Measurements from ENCODE around the gene CEP164. TPM values are rescaled to one million over a fixed set of nuclear protein-coding genes. Genes with fewer than 3 reads are reported as not detected.
A peak's percentile ranks its signal among the peaks of the same experiment; 100 is the strongest.

The CEP164 gene
- total and polyA plus RNA-seq, 5 experiments from 2014 or later = 11.3 to 45.4 (median 15.6) TPM

- no peak for DNase-seq
- no peak for ATAC-seq
- H3K27ac Mint-ChIP-seq = no peak overlapping the region
- H3K27me3 Mint-ChIP-seq = no peaks in the 10 kb centered on the region
- peaks cover 11 to 19% (median 15%) of the 10 kb centered on the region in 4 donors for H3K4me1 Mint-ChIP-seq
- POLR2A ChIA-PET = interaction anchor here (0.7 kb wide), 1 partner anchor 22 kb away, joined by 4 read pairs; no protein-coding TSS in a partner anchor
- H3K9me3 Mint-ChIP-seq = no peaks in the 10 kb centered on the region
- no peak overlapping the region for H3K4me3 Mint-ChIP-seq
- peaks cover 0 to 54% (median 16%) of the 10 kb centered on the region in 3 donors for H3K36me3 Mint-ChIP-seq
These were observed 7.2 kb downstream of the CEP164 start for GRCh38 chr11:117334896-117335295.

- DNase-seq (no peak), ATAC-seq (no peak)
- no peaks in the 10 kb centered on the region for H3K27me3 Mint-ChIP-seq
- peaks cover 0 to 59% (median 19%) of the 10 kb centered on the region in 3 donors for H3K36me3 Mint-ChIP-seq
- POLR2A ChIA-PET = no interaction called here
- H3K9me3 Mint-ChIP-seq = no peaks in the 10 kb centered on the region
- H3K4me1 Mint-ChIP-seq = peaks cover 7 to 16% (median 12%) of the 10 kb centered on the region in 4 donors
- no peak overlapping the region for H3K27ac Mint-ChIP-seq
- H3K4me3 Mint-ChIP-seq = no peak overlapping the region
These were observed 7.7 kb downstream of the CEP164 start for GRCh38 chr11:117335399-117335798.

GRCh38 chr11:117337076-117337475 is 9.4 kb downstream of the CEP164 start:
- Mint-ChIP-seq H3K9me3 (no peaks in the 10 kb centered on the region), H3K36me3 (peaks cover 0 to 73% (median 21%) of the 10 kb centered on the region in 3 donors), H3K27ac (no peak overlapping the region), H3K4me1 (peaks cover 2 to 13% (median 10%) of the 10 kb centered on the region in 4 donors), H3K27me3 (no peaks in the 10 kb centered on the region), H3K4me3 (no peak overlapping the region)
- ATAC-seq (no peak), DNase-seq (no peak)
- POLR2A ChIA-PET = no interaction called here

- DNase-seq = no peak
- peak overlapping the region in 2 of 10 donors; percentile 3 to 14 for H3K27ac Mint-ChIP-seq
- POLR2A ChIA-PET = no interaction called here
- peaks cover 0 to 2% (median under 1%) of the 10 kb centered on the region in 4 donors for H3K4me1 Mint-ChIP-seq
- H3K27me3 Mint-ChIP-seq = no peaks in the 10 kb centered on the region
- no peaks in the 10 kb centered on the region for H3K9me3 Mint-ChIP-seq
- peaks cover 0 to 83% (median 32%) of the 10 kb centered on the region in 3 donors for H3K36me3 Mint-ChIP-seq
- H3K4me3 Mint-ChIP-seq = no peak overlapping the region
- no peak for ATAC-seq
These were observed 17.4 kb downstream of the CEP164 start for GRCh38 chr11:117345039-117345438.

GRCh38 chr11:117354550-117354949 is 26.9 kb downstream of the CEP164 start:
- POLR2A ChIA-PET = no interaction called here
- no peaks in the 10 kb centered on the region for H3K9me3 Mint-ChIP-seq
- H3K27ac Mint-ChIP-seq = peak overlapping the region in 1 of 10 donors; percentile 36
- ATAC-seq (no peak), DNase-seq (no peak)
- H3K36me3 Mint-ChIP-seq = peaks cover 7 to 73% (median 28%) of the 10 kb centered on the region in 3 donors
- H3K4me3 Mint-ChIP-seq = no peak overlapping the region
- H3K4me1 Mint-ChIP-seq = peaks cover 0 to 4% (median 0%) of the 10 kb centered on the region in 4 donors
- H3K27me3 Mint-ChIP-seq = no peaks in the 10 kb centered on the region

- no peaks in the 10 kb centered on the region for H3K9me3 Mint-ChIP-seq
- H3K27me3 Mint-ChIP-seq = no peaks in the 10 kb centered on the region
- H3K4me1 Mint-ChIP-seq = peaks cover 0 to 4% (median 0%) of the 10 kb centered on the region in 4 donors
- ATAC-seq (no peak), DNase-seq (no peak)
- H3K27ac Mint-ChIP-seq = peak overlapping the region in 1 of 10 donors; percentile 47
- POLR2A ChIA-PET = no interaction called here
- peaks cover 7 to 72% (median 31%) of the 10 kb centered on the region in 3 donors for H3K36me3 Mint-ChIP-seq
- H3K4me3 Mint-ChIP-seq = no peak overlapping the region
These were observed 28.7 kb downstream of the CEP164 start for GRCh38 chr11:117356126-117356890.

- no peaks in the 10 kb centered on the region for H3K27me3 Mint-ChIP-seq
- peaks cover 14 to 82% (median 48%) of the 10 kb centered on the region in 3 donors for H3K36me3 Mint-ChIP-seq
- H3K4me1 Mint-ChIP-seq = no peaks in the 10 kb centered on the region
- ATAC-seq (no peak), DNase-seq (no peak)
- H3K4me3 Mint-ChIP-seq = no peak overlapping the region
- no peaks in the 10 kb centered on the region for H3K9me3 Mint-ChIP-seq
- H3K27ac Mint-ChIP-seq = no peak overlapping the region
- POLR2A ChIA-PET = no interaction called here
These were observed 33.8 kb downstream of the CEP164 start for GRCh38 chr11:117361432-117361831.

- ATAC-seq (no peak), DNase-seq (no peak)
- Mint-ChIP-seq H3K27ac (no peak overlapping the region), H3K36me3 (peaks cover 14 to 85% (median 39%) of the 10 kb centered on the region in 3 donors), H3K27me3 (no peaks in the 10 kb centered on the region), H3K4me3 (no peak overlapping the region), H3K4me1 (peaks cover 0 to 2% (median 0%) of the 10 kb centered on the region in 4 donors), H3K9me3 (no peaks in the 10 kb centered on the region)
- POLR2A ChIA-PET = no interaction called here
These were observed 38.6 kb downstream of the CEP164 start for GRCh38 chr11:117366248-117366647.

GRCh38 chr11:117366875-117367274 is 39.2 kb downstream of the CEP164 start:
- Mint-ChIP-seq H3K4me3 (no peak overlapping the region), H3K27me3 (no peaks in the 10 kb centered on the region), H3K36me3 (peaks cover 9 to 85% (median 37%) of the 10 kb centered on the region in 3 donors), H3K4me1 (peaks cover 0 to 2% (median 0%) of the 10 kb centered on the region in 4 donors), H3K9me3 (no peaks in the 10 kb centered on the region), H3K27ac (peak overlapping the region in 1 of 10 donors; percentile 71)
- DNase-seq (no peak), ATAC-seq (no peak)
- POLR2A ChIA-PET = no interaction called here

- no peak overlapping the region for H3K4me3 Mint-ChIP-seq
- H3K27me3 Mint-ChIP-seq = no peaks in the 10 kb centered on the region
- POLR2A ChIA-PET = no interaction called here
- DNase-seq (no peak), ATAC-seq (no peak)
- no peaks in the 10 kb centered on the region for H3K9me3 Mint-ChIP-seq
- H3K4me1 Mint-ChIP-seq = peaks cover 0 to 2% (median under 1%) of the 10 kb centered on the region in 4 donors
- H3K36me3 Mint-ChIP-seq = peaks cover 0 to 85% (median 30%) of the 10 kb centered on the region in 3 donors
- H3K27ac Mint-ChIP-seq = no peak overlapping the region
These were observed 41.9 kb downstream of the CEP164 start for GRCh38 chr11:117369534-117369933.

GRCh38 chr11:117371453-117371852 is 43.8 kb downstream of the CEP164 start:
- no peak overlapping the region for H3K27ac Mint-ChIP-seq
- peaks cover 12 to 85% (median 41%) of the 10 kb centered on the region in 3 donors for H3K36me3 Mint-ChIP-seq
- no peak for DNase-seq
- no peak for ATAC-seq
- POLR2A ChIA-PET = no interaction called here
- H3K4me1 Mint-ChIP-seq = peaks cover 0 to 2% (median under 1%) of the 10 kb centered on the region in 4 donors
- no peaks in the 10 kb centered on the region for H3K27me3 Mint-ChIP-seq
- H3K9me3 Mint-ChIP-seq = no peaks in the 10 kb centered on the region
- H3K4me3 Mint-ChIP-seq = no peak overlapping the region

GRCh38 chr11:117374316-117375055 is 46.8 kb downstream of the CEP164 start:
- peak overlapping the region in 1 of 10 donors; percentile 2 for H3K27ac Mint-ChIP-seq
- no peak overlapping the region for H3K4me3 Mint-ChIP-seq
- no peak for ATAC-seq
- H3K27me3 Mint-ChIP-seq = no peaks in the 10 kb centered on the region
- H3K36me3 Mint-ChIP-seq = peaks cover 12 to 92% (median 42%) of the 10 kb centered on the region in 3 donors
- peaks cover 0 to 2% (median under 1%) of the 10 kb centered on the region in 4 donors for H3K4me1 Mint-ChIP-seq
- no peaks in the 10 kb centered on the region for H3K9me3 Mint-ChIP-seq
- no peak for DNase-seq
- POLR2A ChIA-PET = no interaction called here

GRCh38 chr11:117375960-117376359 is 48.3 kb downstream of the CEP164 start:
- peaks cover 12 to 90% (median 44%) of the 10 kb centered on the region in 3 donors for H3K36me3 Mint-ChIP-seq

More at GRCh38 chr11:117375960-117376359, 48.3 kb downstream of the CEP164 start:
- ATAC-seq = no peak
- H3K4me3 Mint-ChIP-seq = no peak overlapping the region
- peaks cover 0 to 2% (median under 1%) of the 10 kb centered on the region in 4 donors for H3K4me1 Mint-ChIP-seq
- no peaks in the 10 kb centered on the region for H3K27me3 Mint-ChIP-seq
- H3K9me3 Mint-ChIP-seq = no peaks in the 10 kb centered on the region
- peak overlapping the region in 2 of 10 donors; percentile 4 to 54 for H3K27ac Mint-ChIP-seq
- no peak for DNase-seq
- POLR2A ChIA-PET = no interaction called here

All from naive thymus-derived CD8-positive, alpha-beta T cell (primary cell).